ENCODE data around the gene TRIM38.
"Not testable (repeated sequence)": the region's sequence is repeated elsewhere in the genome, so short reads cannot be mapped to it uniquely, and the experiment has no call there.

TRIM38 gene

DNA sequence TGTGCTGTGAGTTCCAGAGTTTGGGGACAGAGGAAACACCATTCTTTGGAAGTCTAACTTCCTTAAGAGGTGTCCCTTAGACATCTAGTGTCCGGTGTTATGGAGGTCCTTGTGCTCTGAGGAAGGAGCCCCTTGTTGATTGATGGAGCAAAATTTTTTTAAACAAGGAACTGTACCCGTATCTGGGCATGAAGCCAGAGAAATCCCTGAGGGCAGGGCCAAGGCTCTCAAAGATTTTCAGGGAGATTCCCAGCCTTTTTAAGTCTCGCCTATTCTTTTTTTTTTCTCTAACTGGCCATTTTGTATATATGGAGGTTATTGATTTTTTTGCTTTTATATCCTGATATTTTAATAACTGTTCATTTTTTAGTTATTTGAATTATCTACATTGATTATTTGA lies 45.9 kb downstream of the TRIM38 start:
- DNase-seq: no peak

GRCh38 chr6:26009817-26010216 lies 47.2 kb downstream of the TRIM38 start:
- no peak for DNase-seq

DNA sequence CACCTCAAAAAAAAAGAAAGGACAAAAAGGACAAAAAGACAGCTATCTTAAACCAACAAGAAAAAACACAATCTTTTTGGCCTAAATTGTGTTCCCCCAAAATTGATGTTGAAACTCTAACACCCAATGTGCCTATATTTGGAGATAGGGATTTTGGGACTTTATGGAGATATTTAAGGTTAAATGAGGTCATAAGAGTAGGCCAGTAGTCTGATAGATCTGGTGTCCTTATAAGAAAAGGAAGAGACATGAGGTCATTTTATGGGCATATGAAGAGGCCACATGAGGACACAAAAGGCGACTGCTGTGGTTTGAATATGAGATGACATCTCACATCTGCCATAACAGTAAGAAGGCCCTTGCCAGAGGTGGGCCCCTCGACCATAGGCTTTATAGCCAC lies 49.5 kb downstream of the TRIM38 start:
- no peak for DNase-seq

DNA sequence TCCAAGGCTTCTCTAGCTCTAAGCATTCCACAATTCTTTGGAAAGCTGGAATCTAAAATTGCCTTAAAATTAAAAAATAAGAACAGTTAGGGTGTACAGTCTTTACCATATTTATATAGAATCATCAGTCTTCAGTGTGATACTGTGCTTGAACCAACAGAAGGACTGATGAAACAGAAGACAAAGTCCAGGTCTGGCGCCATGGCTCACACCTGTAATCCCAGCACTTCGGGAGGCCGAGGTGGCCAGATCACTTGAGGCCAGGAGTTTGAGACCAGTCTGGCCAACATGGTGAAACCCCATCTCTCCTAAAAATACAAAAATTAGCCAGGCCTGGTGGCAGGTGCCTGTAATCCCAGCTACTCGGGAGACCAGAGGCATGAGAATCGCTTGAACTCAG lies 51.8 kb downstream of the TRIM38 start:
- not testable (repeated sequence) for DNase-seq

DNA sequence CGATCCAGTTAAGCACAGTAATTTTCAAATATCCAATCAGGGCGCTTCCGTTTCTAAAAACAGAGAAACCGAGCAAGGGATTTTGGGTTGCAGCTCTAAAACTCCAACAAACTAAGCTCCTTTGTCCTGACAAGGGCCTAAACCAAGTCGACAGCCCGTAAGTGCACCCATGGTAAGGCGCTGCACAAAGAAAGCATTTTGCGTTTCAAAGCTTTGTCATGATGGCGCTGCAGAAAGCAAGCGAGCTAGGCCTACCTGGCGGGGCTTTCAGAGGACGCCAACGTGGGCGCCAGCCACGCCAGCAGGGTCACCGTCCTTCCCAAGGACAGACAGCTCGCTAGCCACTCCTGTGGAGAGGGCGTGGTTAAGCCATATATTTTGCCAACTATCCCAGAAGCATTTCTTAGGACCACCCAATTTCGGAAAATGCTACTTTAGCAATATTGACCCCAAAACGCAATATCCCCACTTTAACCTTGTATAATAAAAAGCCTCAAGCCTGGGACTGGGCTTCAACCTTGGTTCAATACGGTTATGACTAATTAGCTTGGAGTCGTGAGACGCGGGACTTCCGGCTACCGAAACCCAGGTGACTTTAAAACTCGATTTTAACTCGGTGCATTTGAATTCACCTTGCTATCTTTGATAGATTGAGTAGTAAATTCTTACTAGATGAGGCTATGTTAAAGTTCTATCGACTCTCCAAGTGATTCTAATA lies 53.8 kb downstream of the TRIM38 start:
- no peak for DNase-seq

- no peak for DNase-seq
Observed at GRCh38 chr6:26016963-26017631, 54.5 kb downstream of the TRIM38 start.

GRCh38 chr6:26017632-26017966 lies 55.0 kb downstream of the TRIM38 start:
- peak; percentile 67 for DNase-seq

- DNase-seq: peak; percentile 82
Observed at GRCh38 chr6:26019261-26019830, 56.7 kb downstream of the TRIM38 start.

- DNase-seq: no peak
Observed at GRCh38 chr6:26019967-26020328, 57.3 kb downstream of the TRIM38 start.

GRCh38 chr6:26020329-26021000 lies 57.9 kb downstream of the TRIM38 start:
- DNase-seq: peak; percentile 96

DNA sequence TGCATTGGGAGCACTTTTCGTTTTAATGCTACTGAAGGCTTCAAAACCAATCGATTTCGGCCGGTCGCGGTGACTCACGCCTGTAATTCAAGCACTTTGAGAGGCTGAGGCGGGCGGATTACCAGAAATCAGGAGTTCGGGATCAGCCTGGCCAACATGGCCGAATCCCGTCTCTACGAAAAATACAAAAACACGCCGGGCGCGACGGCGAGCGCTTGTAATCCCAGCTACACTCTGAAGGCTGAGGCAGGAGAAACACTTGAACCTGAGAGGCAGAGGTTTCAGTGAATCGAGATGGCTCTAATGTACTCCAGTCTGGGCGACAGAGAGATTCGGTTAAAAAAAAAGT lies 58.4 kb downstream of the TRIM38 start:
- peak; percentile 95 for DNase-seq

- DNase-seq: peak; percentile 99
Observed at GRCh38 chr6:26021350-26022131, 58.9 kb downstream of the TRIM38 start.

DNA sequence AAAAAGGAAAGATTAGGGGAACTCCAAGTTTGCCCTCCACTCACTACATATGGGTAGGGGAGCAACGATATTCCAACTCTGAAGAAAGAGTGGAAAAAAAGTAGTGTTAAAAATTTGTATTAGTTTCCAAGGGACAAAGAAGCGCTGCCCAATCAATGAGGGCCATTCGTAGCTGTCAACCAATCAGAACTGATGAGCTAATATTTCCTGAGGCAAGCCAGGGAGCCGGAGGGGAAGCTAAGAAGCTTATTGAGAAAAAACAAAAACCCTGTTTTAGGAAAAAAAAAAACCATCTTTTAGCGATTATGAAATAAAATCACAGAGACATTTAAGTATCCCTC lies 59.5 kb downstream of the TRIM38 start:
- DNase-seq: peak; percentile 90

DNA sequence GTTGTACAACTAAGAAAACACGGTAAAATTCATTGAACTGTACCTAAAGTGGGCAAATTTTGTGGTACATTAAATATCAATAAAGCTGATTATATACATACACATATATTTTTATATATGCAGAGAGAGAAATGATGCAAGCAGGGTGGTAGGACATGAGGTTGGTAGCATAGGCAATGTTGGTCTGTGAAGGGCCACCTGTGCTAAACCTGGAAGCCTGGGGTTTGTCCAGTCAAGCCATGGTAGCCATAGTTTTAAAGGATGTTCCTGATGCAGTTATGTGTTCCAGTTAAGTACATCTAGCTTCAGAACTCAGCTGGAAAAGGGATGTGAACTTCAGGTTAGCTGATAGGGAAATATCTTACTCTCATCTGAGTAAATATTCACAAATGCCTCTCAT lies 60.1 kb downstream of the TRIM38 start:
- peak; percentile 28 for DNase-seq

- DNase-seq: no peak
Observed at GRCh38 chr6:26024651-26025046, 62.0 kb downstream of the TRIM38 start.

GRCh38 chr6:26025047-26025893 lies 62.7 kb downstream of the TRIM38 start:
- peak; percentile 81 for DNase-seq

DNA sequence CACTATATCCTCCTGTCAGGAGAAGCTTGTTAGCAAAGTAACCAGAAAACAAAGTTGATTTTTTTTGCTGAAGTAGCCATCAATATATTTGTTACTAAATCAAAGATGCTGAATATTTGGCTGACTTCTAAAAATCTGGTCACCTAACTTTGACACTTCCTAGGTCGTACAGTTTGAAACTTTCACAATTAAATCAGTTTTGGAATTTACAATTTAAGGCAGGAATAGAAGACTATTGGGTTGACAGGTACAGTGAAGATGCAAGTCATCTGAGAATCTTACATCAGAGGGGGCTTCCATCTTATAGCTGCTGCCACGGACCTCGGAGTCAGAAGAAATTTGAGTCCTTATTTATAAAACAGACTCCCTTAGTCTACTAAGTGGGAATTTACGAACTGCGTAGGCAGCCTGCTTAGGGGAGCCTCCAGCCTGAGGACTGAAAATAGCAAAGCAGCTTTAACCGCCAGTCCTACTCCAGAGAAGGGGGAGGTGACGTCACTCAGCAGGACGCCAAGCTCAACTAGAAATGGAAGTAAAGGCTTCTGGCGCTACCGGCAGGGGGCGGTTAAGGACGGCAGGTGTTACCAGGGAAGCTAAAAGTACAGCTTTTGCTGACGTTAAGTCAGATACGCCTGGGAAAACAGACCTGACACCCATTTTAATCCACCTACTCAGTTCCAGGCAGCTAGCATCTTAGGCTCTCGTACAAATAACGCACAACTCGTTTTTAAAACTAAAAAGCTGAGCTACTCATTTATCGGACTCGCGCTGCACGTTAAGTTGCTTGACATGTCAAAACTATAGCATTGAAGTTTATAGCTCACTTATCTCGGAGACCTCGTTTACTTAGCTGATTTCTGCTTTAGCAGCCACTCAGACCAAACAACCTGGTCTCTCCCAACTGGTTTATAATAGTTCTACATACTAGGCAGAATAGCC lies 63.6 kb downstream of the TRIM38 start:
- DNase-seq: peak; percentile 99

DNA sequence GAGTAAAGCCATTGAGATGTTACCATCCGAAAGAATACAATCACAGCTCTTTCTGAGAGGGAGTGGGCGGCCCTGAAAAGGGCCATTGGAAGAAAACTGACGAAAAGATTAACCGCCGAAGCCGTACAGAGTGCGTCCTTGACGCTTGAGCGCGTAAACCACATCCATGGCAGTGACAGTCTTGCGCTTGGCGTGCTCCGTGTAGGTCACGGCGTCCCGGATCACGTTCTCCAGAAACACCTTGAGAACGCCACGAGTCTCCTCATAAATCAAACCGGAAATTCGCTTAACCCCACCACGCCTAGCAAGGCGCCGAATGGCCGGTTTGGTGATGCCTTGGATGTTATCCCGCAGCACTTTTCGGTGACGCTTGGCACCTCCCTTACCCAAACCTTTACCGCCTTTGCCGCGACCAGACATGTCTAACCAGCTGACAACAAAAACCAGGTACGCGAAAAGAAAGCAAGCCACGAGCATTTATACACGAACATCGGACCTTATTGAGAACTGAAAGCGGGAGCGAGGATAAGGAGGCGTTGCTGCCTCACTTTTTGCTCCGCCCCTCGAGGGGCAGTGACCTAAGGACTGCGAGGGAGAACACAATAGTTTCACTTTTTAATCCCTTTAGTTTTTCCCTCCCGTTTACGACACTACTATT lies 64.4 kb downstream of the TRIM38 start:
- peak; percentile 98 for DNase-seq

- no peak for DNase-seq
Observed at GRCh38 chr6:26027491-26028211, 65.0 kb downstream of the TRIM38 start.

DNA sequence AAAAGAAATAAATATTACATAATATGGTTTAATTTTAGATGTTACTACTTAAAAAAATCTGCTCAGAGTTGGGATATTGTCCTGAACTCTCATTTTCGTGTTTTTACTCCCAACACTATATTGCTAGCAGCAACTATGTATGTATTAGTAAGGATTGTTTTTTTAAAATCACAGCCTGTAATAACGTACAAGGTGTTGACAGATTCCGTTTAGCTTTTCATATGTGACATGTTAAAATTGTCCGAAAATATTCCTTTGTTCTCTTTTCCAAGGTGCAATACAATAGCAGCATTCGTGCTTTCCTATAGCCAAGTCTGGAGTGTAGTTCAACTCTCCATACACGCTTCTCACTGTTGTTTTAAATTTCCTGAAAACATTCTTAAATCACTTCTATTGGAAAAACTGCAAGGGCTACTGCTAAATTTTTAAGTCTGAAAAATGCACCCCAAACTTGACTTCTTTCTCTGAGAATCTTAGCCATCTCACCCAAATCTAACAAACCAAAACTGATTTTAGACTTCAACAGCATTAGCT lies 65.7 kb downstream of the TRIM38 start:
- no peak for DNase-seq
